ENCODE data around the gene ASAH2. TPM values are rescaled to one million over a fixed set of nuclear protein-coding genes. Genes with fewer than 3 reads are reported as not detected.

Gene ASAH2
- total RNA-seq: 1 to 10 TPM; 2.1 to 4.4 (median 2.6) TPM
- long read RNA-seq, donor 1: 0 reads
- long read RNA-seq, donor 2: 0 reads

- ATAC-seq: no peak
- intact Hi-C loops (cut with DNase I, micrococcal nuclease): no loop called here
Observed at GRCh38 chr10:50251394-50251793, at the start of gene ASAH2. TSS of gene ASAH2 (minus strand) at chr10:50251516. CDS start at chr10:50248610, 2,906 bp downstream.

GRCh38 chr10:50299948-50300669, 48.8 kb upstream of the ASAH2 start:
- H3K4me3 ChIP-seq: no peak overlapping the region
- DNase-seq (no peak), ATAC-seq (no peak)
- TF ChIP-seq, protein P1, sequence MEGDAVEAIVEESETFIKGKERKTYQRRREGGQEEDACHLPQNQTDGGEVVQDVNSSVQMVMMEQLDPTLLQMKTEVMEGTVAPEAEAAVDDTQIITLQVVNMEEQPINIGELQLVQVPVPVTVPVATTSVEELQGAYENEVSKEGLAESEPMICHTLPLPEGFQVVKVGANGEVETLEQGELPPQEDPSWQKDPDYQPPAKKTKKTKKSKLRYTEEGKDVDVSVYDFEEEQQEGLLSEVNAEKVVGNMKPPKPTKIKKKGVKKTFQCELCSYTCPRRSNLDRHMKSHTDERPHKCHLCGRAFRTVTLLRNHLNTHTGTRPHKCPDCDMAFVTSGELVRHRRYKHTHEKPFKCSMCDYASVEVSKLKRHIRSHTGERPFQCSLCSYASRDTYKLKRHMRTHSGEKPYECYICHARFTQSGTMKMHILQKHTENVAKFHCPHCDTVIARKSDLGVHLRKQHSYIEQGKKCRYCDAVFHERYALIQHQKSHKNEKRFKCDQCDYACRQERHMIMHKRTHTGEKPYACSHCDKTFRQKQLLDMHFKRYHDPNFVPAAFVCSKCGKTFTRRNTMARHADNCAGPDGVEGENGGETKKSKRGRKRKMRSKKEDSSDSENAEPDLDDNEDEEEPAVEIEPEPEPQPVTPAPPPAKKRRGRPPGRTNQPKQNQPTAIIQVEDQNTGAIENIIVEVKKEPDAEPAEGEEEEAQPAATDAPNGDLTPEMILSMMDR (IDR thresholded peaks at IDR 0.05): no peak
- H3K36me3 ChIP-seq (ENCODE audit: low read depth): no peaks in the 10 kb centered on the region
- H3K4me1 ChIP-seq (ENCODE audit: low read depth): no peaks in the 10 kb centered on the region
- intact Hi-C loops (cut with DNase I, micrococcal nuclease): no loop called here
- no peaks in the 10 kb centered on the region for H3K9me3 ChIP-seq

More at GRCh38 chr10:50251394-50251793, at the start of gene ASAH2:
- Histone ChIP-seq H3K36me3 (ENCODE audit: low read depth) (no peaks in the 10 kb centered on the region), H3K4me3 (no peak within 1 kb of the TSS), H3K9me3 (no peaks in the 10 kb centered on the region), H3K4me1 (ENCODE audit: low read depth) (no peaks in the 10 kb centered on the region)
- TF ChIP-seq, protein P1 (IDR thresholded peaks at IDR 0.05): no peak
- DNase-seq: no peak

DNA sequence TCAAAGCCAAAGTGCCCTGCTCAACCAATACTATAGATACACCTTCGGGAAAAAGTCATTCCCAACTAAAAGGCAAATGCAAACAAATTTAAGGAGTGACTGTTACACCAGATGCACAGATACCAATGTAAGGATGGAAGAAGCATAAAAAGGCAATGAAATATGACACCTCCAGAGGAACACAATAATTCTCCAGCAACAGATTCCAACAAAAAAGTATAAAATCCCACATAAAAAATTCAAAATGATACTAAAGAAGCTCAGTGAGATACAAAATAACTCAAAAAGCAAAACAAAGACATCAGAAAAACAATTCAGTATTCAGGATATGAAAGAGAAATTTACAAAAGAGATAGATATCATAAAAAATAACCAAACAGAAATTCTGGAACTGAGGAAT, 44.1 kb upstream of the ASAH2 start:
- no peak for ATAC-seq
- intact Hi-C loops (cut with DNase I, micrococcal nuclease): no loop called here
- Histone ChIP-seq H3K36me3 (ENCODE audit: low read depth) (no peaks in the 10 kb centered on the region), H3K4me3 (no peak overlapping the region), H3K4me1 (ENCODE audit: low read depth) (peaks cover 8% of the 10 kb centered on the region), H3K9me3 (no peaks in the 10 kb centered on the region)
- TF ChIP-seq, protein P1 (IDR thresholded peaks at IDR 0.05): no peak
- no peak for DNase-seq

DNA sequence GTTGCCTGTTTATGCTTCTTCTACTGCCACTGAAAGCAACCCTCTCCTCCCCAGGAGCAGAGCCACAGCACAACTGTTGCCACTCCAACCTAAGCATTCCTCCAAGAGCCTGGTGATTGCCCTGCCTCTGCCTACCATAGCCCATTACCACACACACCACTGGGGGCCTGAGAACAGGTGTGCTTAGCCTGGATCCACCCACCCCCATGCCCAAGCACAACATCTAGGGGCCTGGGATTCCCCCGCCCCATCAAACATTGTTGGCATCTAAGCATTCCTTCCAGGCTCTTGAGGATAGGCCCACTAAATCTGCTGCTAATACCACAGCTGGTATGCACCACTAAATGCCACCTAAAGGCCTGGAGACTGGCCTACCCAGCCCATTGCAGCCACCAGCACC, 43.3 kb upstream of the ASAH2 start:
- Histone ChIP-seq H3K4me1 (ENCODE audit: low read depth) (peaks cover 8% of the 10 kb centered on the region), H3K36me3 (ENCODE audit: low read depth) (no peaks in the 10 kb centered on the region), H3K9me3 (no peaks in the 10 kb centered on the region), H3K4me3 (no peak overlapping the region)
- ATAC-seq (no peak), DNase-seq (no peak)
- intact Hi-C loops (cut with DNase I, micrococcal nuclease): no loop called here
- TF ChIP-seq, protein P1 (IDR thresholded peaks at IDR 0.05): no peak

- intact Hi-C loops (cut with DNase I, micrococcal nuclease): no loop called here
- no peaks in the 10 kb centered on the region for H3K9me3 ChIP-seq
- TF ChIP-seq, protein P1 (IDR thresholded peaks at IDR 0.05): no peak
- DNase-seq: peak in 1 of 3 donors; percentile 34
- H3K36me3 ChIP-seq (ENCODE audit: low read depth): no peaks in the 10 kb centered on the region
- peaks cover 8% of the 10 kb centered on the region for H3K4me1 ChIP-seq (ENCODE audit: low read depth)
- ATAC-seq: peak; percentile 98
- no peak overlapping the region for H3K4me3 ChIP-seq
Observed at GRCh38 chr10:50293513-50294313, 42.4 kb upstream of the ASAH2 start.
